Stimulated activated CD4-positive, alpha-beta T cell treated with anti-CD3 and anti-CD28 coated beads, Interleukin-2, amount 100 ng/mL, for 4 hours (primary cell): ENCODE results near the gene SPATC1L.

Experiments used
- DNase-seq: peaks from one replicate; pipeline ENCODE4 v3.0.0-alpha.2; 2020; ENCODE audit warnings: low read depth

SPATC1L gene

GRCh38 chr21:46119144-46119636 lies 65.1 kb downstream of the SPATC1L start:
- DNase-seq = no peak

- no peak for DNase-seq
Measured at GRCh38 chr21:46118316-46119143, 65.7 kb downstream of the SPATC1L start.

- DNase-seq = no peak
Measured at GRCh38 chr21:46117586-46118315, 66.5 kb downstream of the SPATC1L start.

- no peak for DNase-seq
Measured at GRCh38 chr21:46116776-46117585, 67.3 kb downstream of the SPATC1L start.

GRCh38 chr21:46116189-46116775 lies 68.0 kb downstream of the SPATC1L start:
- no peak for DNase-seq

GRCh38 chr21:46115441-46116188 lies 68.6 kb downstream of the SPATC1L start:
- no peak for DNase-seq

- DNase-seq = no peak
Measured at GRCh38 chr21:46114963-46115362, 69.3 kb downstream of the SPATC1L start.

GRCh38 chr21:46113497-46114176 lies 70.6 kb downstream of the SPATC1L start:
- no peak for DNase-seq

GRCh38 chr21:46112725-46113215 lies 71.5 kb downstream of the SPATC1L start:
- DNase-seq = no peak

- DNase-seq = no peak
Measured at GRCh38 chr21:46111857-46112724, 72.2 kb downstream of the SPATC1L start.

- no peak for DNase-seq
Measured at GRCh38 chr21:46111193-46111571, 73.1 kb downstream of the SPATC1L start.
